Brain pericyte (primary cell): ENCODE data around the gene GPSM3.
"Not testable (repeated sequence)": the region's sequence is repeated elsewhere in the genome, so short reads cannot be mapped to it uniquely, and the experiment has no call there.

Experiments used
- DNase-seq: peaks from one replicate; pipeline ENCODE4 v3.0.0-alpha.2; 2012; ENCODE audit warnings: low read depth, low spot score

GPSM3 gene

DNA sequence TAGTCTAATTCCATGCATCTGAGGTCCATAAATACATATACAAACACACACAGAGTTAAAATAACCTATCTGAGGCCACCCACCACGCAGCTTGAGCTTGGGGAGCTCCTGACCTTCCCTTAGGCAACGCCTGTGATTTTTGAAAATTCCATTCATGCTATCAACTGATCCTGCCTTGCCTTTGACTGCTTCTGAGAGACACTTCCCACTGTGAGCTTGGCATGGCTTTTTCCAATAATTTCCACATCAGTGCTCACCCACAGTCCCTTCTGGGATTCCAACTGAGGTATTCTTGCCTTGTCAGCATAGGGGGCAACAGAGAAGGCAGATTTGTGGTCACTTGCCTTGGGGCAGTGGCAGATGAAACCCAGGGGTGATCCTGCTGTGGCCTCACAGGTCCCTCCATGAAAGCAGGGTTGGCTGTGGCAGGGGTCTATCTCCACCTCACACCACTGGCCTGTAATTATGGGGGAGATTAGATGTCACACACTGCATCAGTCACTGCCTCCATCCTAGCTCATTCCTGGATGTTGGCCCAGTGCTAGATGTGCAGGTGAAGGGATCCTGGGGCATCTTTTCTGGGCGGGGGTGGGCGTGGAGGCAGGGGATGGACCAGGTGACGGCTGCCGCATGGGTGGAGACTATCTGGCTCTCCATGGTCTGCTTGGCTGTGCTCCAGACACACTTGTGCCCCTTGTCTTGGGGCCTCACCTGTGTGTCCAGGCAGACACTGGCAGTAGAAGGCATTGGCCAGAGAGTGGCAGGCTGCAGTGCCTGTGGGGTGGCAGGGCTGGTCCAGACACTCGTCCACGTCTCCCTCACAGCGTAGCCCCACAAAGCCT is 11.2 kb upstream of the GPSM3 start:
- no peak for DNase-seq

DNA sequence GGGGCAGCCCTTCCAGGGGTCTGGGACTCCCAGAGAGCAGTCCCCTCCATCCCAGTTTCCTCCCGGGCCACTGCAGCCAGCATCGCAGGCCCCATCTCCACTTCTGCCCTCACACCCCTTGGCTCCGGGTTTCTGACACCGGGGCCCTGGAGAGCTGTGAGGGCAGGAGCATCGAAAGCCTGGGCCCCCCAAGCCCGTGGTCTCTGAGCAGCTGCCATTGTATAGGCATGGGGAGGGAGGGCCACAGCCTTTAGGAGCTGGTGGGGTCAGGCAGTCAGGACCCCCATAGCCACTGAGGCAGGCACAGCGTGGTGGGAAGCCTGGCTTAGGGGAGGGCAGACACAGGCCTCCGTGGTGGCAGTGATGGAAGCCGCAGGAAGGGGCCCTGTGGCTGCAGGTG is 9.7 kb upstream of the GPSM3 start:
- no peak for DNase-seq

DNA sequence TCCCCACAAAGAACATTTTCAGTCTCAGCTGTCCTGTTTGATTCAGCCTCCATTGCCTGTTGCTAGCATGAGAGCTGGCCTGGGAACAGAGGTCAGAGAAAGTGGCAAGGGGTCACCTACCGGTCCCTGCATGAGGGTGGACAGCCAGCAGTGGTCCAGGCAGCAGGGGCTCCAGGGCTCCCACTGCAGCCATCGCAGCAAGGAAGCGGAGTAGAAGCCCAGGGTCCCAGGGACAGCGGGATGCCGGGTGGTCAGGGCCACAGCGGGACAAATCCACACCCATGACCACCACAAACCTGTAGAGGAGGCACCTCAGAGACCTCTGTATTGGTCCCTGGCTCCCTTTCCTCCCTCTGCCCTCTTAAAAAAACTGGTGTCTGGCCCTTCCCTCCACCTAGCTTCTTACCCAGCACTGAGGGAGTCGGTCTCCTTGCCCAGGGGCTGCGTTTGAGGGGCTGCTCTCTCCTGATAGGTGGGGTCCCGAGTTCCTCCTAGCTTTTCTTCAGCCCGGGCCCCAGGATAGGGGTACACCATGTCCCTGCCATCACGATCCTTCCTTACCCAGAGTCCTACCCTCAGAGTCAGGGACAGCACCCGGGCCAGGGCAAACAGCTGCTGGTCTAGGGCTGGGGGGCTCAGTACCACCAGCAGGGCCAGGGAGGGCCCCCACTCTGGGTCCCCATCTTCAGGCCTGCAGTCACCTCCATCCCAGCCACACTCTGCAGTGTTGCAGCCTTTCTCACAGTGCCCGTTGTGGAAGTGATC is 8.4 kb upstream of the GPSM3 start:
- DNase-seq, result no peak

DNA sequence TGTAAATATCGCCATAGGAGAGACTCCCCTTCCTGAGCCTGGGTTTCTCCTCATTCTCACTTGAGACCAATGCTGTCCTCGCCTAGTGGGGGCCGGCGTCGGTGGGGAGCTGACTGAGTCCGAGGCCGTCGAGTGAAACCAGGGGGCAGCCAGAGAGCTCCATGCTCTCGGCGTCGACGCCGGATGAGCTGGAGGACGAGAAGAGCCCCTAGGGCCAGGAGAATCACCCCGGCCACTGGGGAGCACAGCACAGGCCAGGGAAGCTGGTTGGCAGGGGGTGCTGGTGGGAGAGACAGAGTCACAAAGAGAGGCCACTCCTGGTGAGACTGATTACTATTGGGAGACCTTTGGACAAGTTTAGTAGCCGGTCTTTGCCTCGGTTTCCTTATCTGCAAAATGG is 6.4 kb upstream of the GPSM3 start:
- no peak for DNase-seq

DNA sequence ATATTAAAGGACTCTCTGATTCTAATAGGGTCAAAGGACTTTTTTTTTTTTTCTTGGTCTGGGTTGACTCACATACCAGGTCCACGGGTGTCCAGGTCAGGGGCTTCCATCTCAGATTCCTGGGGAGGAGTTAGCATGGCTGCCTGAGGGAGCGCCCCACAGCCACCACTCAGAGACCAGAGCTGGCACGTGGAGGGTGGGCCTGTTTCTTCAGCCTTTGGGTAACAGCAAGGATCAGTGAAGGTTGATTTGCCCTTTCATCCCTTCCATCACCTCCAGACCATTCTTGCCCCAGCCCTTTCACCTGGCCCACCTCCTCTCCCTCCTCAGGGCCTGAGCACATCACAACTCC is 5.9 kb upstream of the GPSM3 start:
- DNase-seq, result no peak

DNA sequence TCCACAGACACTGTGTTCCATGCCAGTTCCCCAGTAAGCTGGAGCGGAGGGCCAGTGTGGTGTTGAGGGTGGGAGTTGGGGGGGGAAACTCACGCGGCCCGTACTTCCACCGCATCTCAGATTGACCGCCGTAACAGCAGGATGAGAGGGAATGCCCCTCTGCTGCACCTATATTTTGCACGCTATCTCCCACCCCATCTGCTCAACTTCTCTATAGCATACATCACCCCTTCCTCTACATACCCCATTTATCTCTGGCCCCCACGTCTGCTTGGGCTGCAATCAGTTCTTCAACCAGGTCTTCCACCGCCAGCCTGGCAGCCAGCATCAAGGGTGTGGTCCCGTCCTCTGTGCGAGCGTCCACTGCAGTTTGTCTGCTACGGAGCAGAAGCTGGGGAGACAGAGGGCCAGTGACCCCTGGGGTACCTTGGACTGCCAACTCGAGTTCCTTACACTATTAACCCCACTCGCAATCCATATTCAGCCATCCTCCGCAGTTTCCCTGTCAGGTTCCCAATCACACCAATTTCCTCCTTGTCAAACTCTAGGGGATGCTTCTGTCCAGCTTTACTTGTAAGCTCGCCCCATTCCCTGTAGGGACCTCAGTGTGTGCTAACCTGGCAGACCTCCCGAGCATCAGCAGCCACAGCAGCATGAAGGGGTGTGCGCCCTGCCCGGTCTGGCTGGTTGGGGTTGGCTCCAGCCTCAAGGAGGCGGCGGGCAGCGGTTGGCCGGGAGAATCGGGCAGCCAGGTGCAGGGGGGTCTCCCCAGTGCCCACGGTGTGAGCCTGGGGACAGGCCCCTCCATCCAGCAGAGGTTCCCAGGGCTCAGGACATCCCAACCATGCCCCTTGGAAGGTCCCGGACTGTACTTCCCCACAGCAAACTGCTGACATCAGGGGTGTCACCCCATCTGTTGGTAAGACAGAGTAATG is 4.5 kb upstream of the GPSM3 start:
- no peak for DNase-seq

DNA sequence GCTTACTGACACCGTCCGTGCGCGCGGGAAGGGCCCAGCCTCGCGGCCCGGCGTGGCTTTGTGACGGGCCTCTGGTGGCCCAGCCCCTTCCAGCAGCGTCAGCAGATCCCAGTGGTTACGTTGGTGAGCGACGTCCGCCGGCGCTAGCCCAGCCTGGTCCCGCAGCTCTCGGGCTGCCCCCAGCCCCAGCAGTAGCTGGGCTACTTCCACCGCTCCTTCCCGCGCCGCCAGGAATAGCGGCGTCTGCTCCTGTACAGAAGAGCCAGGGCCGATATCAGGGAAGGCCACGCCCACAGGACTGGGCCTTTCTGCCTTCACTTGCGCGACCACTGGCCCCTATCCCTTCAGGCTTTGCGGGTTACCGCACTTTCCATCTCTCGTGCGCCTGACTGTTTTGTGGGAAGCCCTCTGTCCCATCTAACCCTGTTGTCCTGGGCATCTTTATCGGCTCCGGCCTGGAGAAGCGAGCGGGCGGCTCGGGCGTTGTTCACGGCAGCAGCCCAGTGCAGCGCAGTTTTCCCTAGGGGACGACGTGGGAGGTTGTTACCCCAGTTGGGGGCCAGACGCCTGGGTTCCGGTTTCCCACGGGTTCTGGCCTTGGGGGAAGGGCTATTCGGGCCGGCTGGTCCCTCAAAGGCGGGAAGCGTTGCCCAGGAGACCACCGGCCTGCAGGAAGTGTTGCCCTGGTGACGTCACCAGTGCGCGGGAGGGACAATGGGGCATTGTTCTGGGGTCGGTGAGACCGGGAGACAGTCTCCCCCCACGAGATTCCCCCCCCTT is 3.6 kb upstream of the GPSM3 start:
- DNase-seq, result no peak

DNA sequence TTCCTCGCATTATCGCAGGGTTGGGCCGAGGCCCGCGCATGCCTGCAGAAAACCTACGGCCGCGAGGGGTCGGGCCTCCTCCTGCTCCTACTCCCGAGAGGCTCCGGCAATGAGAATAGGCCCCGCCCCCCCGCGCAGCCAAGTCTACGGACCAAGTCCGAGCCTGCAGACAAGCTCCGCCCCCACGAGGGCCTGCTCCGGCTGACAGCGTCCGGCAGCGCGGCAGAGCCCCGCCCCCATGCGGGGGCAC is 3.1 kb upstream of the GPSM3 start:
- peak; percentile 99 for DNase-seq

DNA sequence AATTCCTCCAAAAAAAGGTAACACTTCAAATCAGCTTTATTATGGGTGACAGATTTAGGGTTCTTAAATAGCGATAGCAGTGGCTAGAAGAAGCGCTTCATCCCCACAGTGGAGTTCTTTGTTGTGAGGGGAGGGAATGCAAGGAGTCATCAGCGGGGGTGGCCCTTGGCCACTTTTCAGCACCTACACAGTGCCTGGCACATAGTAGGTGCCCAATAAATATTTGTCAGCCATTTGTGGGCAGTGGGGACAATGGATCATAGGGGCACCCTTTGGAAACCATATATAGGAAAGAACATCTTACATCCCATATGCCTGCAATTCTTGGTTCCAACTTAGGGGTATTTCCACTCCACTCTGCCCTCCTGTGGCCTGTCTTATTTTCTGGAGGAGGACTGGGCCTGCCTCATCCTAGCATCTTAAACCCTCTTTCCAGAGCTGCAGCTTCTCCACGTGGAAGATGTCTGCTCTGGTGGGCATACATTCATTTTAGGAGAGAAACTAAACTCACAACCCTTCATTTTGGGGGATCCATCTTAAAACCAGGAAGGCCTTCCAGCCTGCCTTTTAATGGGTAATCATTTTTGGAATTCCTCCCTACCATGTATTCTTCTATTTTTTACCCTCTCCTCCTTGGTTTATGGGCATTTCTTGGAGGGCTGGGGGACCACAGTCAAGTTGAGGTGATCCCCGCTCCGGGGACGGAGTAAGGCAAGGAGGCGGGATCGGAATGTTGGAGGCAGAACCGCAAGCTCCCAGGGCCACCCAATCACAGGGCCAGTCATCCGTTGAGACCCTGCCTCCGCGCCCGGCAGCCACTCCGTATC is 2.6 kb upstream of the GPSM3 start:
- no peak for DNase-seq

DNA sequence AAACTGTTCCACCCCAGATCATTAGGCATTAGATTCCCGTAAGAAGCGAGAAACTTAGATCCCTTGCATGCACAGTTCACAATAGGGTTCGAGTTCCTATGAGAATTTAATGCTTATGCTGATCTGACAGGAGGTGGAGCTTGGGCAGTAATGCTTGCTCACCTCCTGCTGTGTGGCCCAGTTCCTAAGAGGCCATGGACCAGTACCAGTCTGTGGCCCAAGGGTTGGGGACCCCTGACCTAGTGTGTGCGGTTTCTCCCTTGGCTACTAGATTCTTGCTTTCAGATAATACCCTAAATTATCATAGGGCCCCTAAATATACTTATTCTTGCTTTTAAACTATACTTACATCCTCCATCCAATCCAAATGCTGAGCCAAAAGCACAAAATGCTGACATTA is 1.9 kb upstream of the GPSM3 start:
- no peak for DNase-seq

DNA sequence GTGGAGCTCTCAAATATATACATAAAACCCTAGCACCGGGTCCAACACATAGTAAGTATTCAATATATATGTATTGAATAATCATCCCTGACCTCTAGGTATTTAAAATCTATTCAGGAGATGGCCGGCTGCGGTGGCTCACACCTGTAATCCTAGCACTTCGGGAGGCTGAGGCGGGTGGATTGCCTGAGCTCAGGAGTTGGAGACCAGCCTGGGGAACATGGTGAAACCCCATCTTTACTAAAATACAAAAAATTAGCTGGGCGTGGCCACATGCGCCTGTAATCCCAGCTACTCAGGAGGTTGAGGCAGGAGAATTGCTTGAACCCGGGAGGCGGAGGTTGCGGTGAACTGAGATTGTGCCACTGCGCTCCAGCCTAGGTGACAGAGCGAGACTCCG is 653 bp upstream of the GPSM3 start:
- DNase-seq, result not testable (repeated sequence)

DNA sequence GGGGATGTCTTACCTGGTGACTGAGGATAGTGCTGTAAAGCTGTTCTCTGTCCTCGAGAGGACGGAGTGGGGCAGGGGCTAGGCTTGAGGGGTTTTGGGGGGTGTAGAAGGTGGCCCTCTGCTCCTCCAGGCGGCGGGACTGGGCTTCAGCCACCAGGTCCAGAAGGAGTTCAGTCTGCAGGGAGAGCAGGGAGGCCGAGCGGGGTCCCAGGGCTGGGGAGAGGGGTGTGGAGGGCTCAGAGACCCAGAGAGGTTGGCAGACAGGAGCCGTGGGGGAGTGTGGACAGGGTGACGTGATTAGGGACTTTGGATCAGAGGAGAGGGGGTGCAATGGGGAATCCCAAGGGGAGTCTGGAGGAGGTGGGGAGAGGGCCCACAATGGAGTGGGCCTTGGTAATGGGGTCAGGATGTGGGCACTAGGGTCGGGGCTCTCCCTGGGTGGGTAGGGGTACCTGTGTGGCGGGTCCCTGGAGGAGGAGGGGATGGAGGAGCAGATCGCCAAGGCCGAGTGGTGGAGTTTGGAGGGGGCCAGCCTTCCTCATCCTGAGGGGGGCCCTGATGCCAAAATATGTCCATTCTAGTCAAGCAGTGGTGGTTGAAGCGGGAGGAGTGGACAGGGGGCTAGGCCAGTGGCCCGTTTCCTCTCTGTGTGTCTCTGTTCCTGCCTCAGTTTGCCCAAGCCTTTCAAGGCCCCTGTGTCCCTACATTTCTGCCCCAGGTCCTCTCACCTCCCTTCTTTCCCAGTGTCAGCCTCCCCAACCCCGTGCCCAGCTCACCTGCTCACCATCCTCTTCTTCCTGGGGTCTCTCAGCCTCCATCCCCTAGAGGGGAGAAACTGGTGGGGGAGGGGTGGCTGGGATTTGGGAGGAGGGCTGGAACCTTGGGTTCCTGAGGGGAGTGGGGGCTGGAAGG is 491 bp downstream of the GPSM3 start:
- no peak for DNase-seq

DNA sequence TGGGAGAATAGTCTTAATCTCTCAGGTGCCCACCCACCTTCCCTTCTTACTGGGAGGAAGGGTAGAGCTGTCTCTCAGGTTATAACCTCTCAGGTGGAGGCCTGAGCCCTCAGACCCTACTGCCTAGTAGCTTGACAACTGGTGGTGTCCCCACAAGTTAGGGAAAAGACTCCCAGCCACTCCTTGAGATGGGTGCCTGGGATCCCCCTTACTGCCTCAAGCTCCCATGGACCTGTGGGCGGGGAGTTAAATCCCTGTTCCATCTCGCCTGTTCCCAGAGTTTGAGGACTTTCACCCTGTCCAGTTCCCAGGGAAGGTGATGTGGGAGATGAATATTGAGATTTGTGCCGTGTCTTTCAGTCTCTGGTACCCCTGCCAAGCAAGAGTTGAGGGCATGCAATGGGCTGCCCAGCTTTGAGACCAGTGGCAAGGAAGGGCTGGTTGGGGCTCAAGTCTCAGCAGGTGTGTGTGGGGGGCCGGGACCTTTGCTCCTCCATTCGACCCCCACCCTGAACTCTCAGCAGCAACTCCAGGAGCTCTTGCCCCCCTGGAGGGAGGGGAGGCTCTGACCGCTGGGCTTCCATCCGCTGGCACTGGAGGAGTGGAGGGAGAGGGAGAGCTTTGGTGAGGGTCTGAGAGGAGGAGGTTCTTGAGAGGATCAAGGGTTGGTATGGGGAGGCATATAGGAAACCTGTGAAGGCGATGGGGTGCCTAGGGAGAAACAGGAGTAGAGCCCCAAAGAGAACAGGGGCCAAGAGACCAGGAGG is 1.3 kb downstream of the GPSM3 start:
- DNase-seq, result no peak

DNA sequence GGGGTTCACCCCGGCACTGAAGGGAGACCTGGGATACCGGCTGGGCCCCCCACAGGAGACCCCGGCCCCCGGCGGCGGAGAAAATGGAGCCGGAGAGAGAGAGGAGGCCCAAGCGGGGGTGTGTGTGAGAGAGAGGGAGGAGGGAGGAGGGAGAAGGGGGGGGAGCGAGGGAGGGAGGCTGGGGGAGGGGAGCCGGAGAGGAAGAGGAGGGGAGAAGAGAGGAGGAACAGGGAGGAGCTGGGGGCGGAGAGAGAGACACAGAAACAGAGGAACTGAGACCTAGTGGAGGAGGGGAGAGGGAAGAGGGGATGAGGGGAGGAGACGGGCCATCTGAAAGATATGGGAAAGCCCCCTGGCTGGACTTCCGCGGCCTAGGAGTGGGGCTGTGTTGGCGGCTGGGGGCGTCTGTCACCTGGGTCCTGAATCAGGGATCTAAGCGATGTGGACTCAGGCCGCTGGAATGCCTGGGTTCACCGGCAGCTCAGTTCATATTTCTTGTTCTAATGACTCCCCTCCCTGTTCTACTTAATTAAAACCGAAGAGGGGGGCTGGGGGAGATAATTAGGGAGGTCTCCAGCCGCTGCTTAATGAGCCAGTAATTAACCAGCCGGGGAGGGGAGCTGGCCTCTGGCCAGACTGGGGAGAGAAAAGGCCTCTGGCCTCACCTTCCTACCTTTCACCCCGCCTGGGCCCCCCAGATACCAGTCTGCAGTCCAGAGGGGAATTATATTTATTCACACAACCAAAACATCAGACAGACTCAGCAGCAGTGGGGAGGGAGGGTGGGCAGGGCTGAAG is 2.2 kb downstream of the GPSM3 start, which contains the start of gene PBX2:
TSS of gene PBX2 (minus strand) at position 149 of the 798 bp plus-strand sequence. CDS start 287 bp downstream, outside the sequence.
- peak; percentile 59 for DNase-seq

DNA sequence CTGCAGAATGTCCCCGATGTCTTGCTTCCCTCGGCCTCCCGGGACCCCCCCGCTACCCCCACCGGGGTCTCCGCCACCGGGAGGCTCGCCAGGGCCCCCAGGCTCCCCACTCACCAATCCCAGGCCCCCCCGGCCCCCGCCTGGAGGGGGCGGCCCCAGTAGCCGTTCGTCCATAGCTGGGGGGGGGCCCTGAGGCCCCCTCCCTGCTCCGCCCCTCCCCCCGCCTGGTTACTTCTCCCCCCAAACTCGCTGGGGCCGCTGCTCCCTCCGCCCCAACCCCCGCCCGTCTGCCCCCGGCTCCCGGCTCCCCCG is 2.7 kb downstream of the GPSM3 start:
- DNase-seq, result no peak

DNA sequence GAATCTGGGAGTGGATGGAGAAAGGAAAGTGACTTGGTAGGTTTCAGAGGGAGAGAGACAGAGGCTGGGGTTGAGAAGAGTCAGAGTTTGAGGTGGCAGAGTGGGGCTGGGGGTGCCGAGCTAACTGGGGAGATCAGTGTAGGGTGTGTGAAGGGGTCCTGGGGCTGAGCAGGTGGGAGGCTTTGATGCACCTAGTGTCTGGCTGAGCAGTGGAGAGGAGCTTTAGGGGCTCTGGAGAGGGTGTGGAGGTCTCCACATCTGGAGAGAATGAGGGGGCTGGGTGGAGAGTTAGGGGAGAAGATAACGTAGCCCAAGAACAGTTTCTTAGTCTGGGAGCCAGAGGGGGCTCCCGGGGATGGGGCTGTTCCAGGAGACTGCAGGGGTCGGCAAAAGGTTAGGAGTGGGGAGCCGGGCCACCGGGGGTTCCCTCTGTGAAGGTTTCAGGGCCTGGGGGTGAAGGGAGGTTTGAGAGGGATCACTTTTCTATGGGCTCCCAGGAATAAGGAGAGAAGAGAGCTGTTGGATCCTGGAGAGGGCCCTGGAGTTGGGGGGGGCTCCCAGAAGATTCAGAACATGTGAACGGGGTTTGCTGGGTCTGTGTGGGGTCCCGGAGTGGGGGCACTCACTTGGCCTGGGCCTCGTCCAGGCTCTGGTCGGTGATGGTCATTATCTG is 3.2 kb downstream of the GPSM3 start:
- DNase-seq, result no peak

DNA sequence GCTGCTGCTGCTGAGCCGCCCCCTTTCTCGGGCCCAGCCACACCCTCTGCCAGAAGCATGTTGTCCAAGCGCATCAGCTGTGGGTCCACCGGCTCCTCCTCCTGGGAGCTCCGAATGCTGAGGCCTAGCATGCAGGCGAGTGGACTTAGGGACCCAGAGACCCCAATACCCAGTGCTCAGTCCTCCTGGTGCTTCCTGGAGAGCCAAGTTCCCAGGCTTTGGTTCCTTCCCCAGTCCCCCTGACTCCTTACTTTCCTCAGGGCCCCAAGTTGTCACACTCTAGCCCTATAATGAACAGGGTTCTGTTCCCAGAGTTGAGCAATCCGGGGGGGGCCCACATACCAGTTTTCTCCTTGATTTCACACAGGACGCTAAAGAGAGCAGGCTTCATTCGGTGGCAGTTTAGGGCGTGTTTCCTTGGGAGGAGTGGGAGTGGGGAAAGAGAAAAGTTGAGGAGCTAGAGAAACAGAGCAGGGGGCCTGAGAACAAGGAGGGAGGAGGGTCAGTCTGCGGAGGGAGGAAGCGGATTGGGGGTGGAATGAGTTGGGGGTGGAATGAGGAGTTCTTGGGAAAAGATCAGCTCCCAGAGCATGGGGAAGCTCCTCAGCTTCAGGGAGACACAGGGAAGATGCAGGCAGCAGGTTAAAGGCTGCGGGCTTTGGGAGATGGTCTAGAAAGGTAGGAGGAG is 3.9 kb downstream of the GPSM3 start:
- no peak for DNase-seq
